ENCODE measurements around the gene ELK1.

The ELK1 gene

GRCh38 chrX:47645530-47645929, 4.8 kb downstream of the ELK1 start:
- H3K36me3 ChIP-seq (ENCODE audit: insufficient read depth, low read length): peaks cover 11% of the 10 kb centered on the region; the same call in 1 of the 2 replicates
- H2AFZ ChIP-seq (ENCODE audit: low read length): no peak overlapping the region
- no peak overlapping the region for H3K9ac ChIP-seq (ENCODE audit: low read depth, low read length, poor library complexity, severe bottlenecking)
- H3K4me3 ChIP-seq (ENCODE audit: low read length, poor library complexity, severe bottlenecking): no peak overlapping the region
- H3K9me3 ChIP-seq (ENCODE audit: insufficient read depth, low read depth, low read length): no peaks in the 10 kb centered on the region
- no peaks in the 10 kb centered on the region for H3K9me2 ChIP-seq (replicated peaks; ENCODE audit: low read depth, low read length)
- no peak for TF ChIP-seq CTCF (conservative IDR thresholded peaks at IDR 0.05; ENCODE audit: low read length)
- TF ChIP-seq EZH2phosphoT487 (IDR thresholded peaks at IDR 0.05; ENCODE audit: borderline replicate concordance): no peak
- H4K20me1 ChIP-seq (ENCODE audit: insufficient read depth, low read length, poor library complexity, severe bottlenecking): peaks cover 21% of the 10 kb centered on the region
- H3K27me3 ChIP-seq (ENCODE audit: insufficient read depth, low read length, poor library complexity, severe bottlenecking): no peaks in the 10 kb centered on the region
- no peak overlapping the region for H3K4me2 ChIP-seq (ENCODE audit: low read depth, low read length, poor library complexity, severe bottlenecking)
- H3F3A ChIP-seq (ENCODE audit: low read depth): no peaks in the 10 kb centered on the region
- peaks cover 11% of the 10 kb centered on the region for H3K4me1 ChIP-seq (ENCODE audit: insufficient read depth, low read length, poor library complexity, severe bottlenecking)
- H3K79me2 ChIP-seq (ENCODE audit: insufficient read depth, low read length): peaks cover 34% of the 10 kb centered on the region; the same call in 1 of the 2 replicates

- Histone ChIP-seq H3K79me2 (ENCODE audit: insufficient read depth, low read length) (peaks cover 34% of the 10 kb centered on the region; the same call in 1 of the 2 replicates), H3K4me1 (ENCODE audit: insufficient read depth, low read length, poor library complexity, severe bottlenecking) (peaks cover 11% of the 10 kb centered on the region), H3K36me3 (ENCODE audit: insufficient read depth, low read length) (peaks cover 20% of the 10 kb centered on the region; the same call in 1 of the 2 replicates), H4K20me1 (ENCODE audit: insufficient read depth, low read length, poor library complexity, severe bottlenecking) (peaks cover 21% of the 10 kb centered on the region), H3K9ac (ENCODE audit: low read depth, low read length, poor library complexity, severe bottlenecking) (no peak overlapping the region), H3K4me3 (ENCODE audit: low read length, poor library complexity, severe bottlenecking) (no peak overlapping the region), H3K27me3 (ENCODE audit: insufficient read depth, low read length, poor library complexity, severe bottlenecking) (no peaks in the 10 kb centered on the region), H3F3A (ENCODE audit: low read depth) (no peaks in the 10 kb centered on the region), H2AFZ (ENCODE audit: low read length) (no peak overlapping the region), H3K9me3 (ENCODE audit: insufficient read depth, low read depth, low read length) (no peaks in the 10 kb centered on the region), H3K9me2 (replicated peaks; ENCODE audit: low read depth, low read length) (no peaks in the 10 kb centered on the region), H3K4me2 (ENCODE audit: low read depth, low read length, poor library complexity, severe bottlenecking) (no peak overlapping the region)
- no peak for TF ChIP-seq EZH2phosphoT487 (IDR thresholded peaks at IDR 0.05; ENCODE audit: borderline replicate concordance)
- peak; percentile 47 for TF ChIP-seq CTCF (conservative IDR thresholded peaks at IDR 0.05; ENCODE audit: low read length)
Observed at GRCh38 chrX:47644557-47645091, 5.7 kb downstream of the ELK1 start.

GRCh38 chrX:47643926-47644325, 6.4 kb downstream of the ELK1 start:
- Histone ChIP-seq H3K9ac (ENCODE audit: low read depth, low read length, poor library complexity, severe bottlenecking) (no peak overlapping the region), H3K4me2 (ENCODE audit: low read depth, low read length, poor library complexity, severe bottlenecking) (no peak overlapping the region)

More at GRCh38 chrX:47643926-47644325, 6.4 kb downstream of the ELK1 start:
- H3K27me3 ChIP-seq (ENCODE audit: insufficient read depth, low read length, poor library complexity, severe bottlenecking): no peaks in the 10 kb centered on the region
- H4K20me1 ChIP-seq (ENCODE audit: insufficient read depth, low read length, poor library complexity, severe bottlenecking): peaks cover 16% of the 10 kb centered on the region
- peak; percentile 50 for TF ChIP-seq CTCF (conservative IDR thresholded peaks at IDR 0.05; ENCODE audit: low read length)
- TF ChIP-seq EZH2phosphoT487 (IDR thresholded peaks at IDR 0.05; ENCODE audit: borderline replicate concordance): no peak
- H3K4me3 ChIP-seq (ENCODE audit: low read length, poor library complexity, severe bottlenecking): no peak overlapping the region
- H3K4me1 ChIP-seq (ENCODE audit: insufficient read depth, low read length, poor library complexity, severe bottlenecking): peaks cover 10% of the 10 kb centered on the region
- H3K36me3 ChIP-seq (ENCODE audit: insufficient read depth, low read length): peaks cover 23% of the 10 kb centered on the region; the same call in 1 of the 2 replicates
- peaks cover 28% of the 10 kb centered on the region; the same call in 1 of the 2 replicates for H3K79me2 ChIP-seq (ENCODE audit: insufficient read depth, low read length)
- H2AFZ ChIP-seq (ENCODE audit: low read length): no peak overlapping the region
- no peaks in the 10 kb centered on the region for H3F3A ChIP-seq (ENCODE audit: low read depth)
- no peaks in the 10 kb centered on the region for H3K9me2 ChIP-seq (replicated peaks; ENCODE audit: low read depth, low read length)
- no peaks in the 10 kb centered on the region for H3K9me3 ChIP-seq (ENCODE audit: insufficient read depth, low read depth, low read length)

Data from Loucy (cell line).